Stimulated activated CD8-positive, alpha-beta memory T cell treated with anti-CD3 and anti-CD28 coated beads, Interleukin-4, amount 100 ng/mL, for 24 hours (primary cell): ENCODE results near the gene PARVB.

ENCODE experiments used
- DNase-seq: peaks from one replicate; pipeline ENCODE4 v3.0.0-alpha.2; 2020; ENCODE audit warnings: low read depth

Gene PARVB

GRCh38 chr22:44201665-44202064 is 177.6 kb downstream of the PARVB start:
- no peak for DNase-seq

GRCh38 chr22:44202261-44202789 is 178.2 kb downstream of the PARVB start:
- no peak for DNase-seq

- DNase-seq, result no peak
Measured at GRCh38 chr22:44203203-44203602, 179.1 kb downstream of the PARVB start.

GRCh38 chr22:44204739-44205515 is 180.8 kb downstream of the PARVB start:
- DNase-seq, result no peak

- DNase-seq, result no peak
Measured at GRCh38 chr22:44205516-44206329, 181.6 kb downstream of the PARVB start.

GRCh38 chr22:44206330-44206645 is 182.2 kb downstream of the PARVB start:
- DNase-seq, result no peak

GRCh38 chr22:44206696-44207095 is 182.6 kb downstream of the PARVB start:
- no peak for DNase-seq

GRCh38 chr22:44207173-44207980 is 183.3 kb downstream of the PARVB start:
- no peak for DNase-seq

- DNase-seq, result no peak
Measured at GRCh38 chr22:44207981-44208317, 183.8 kb downstream of the PARVB start.

GRCh38 chr22:44209343-44209742 is 185.2 kb downstream of the PARVB start:
- no peak for DNase-seq

GRCh38 chr22:44210722-44211121 is 186.6 kb downstream of the PARVB start:
- no peak for DNase-seq

GRCh38 chr22:44211256-44211945 is 187.3 kb downstream of the PARVB start:
- DNase-seq, result no peak

- DNase-seq, result no peak
Measured at GRCh38 chr22:44211946-44212930, 188.1 kb downstream of the PARVB start.

GRCh38 chr22:44212936-44213335 is 188.8 kb downstream of the PARVB start:
- no peak for DNase-seq

- no peak for DNase-seq
Measured at GRCh38 chr22:44213489-44214043, 189.5 kb downstream of the PARVB start.

GRCh38 chr22:44214187-44214586 is 190.1 kb downstream of the PARVB start:
- no peak for DNase-seq

GRCh38 chr22:44214764-44215163 is 190.7 kb downstream of the PARVB start:
- no peak for DNase-seq

- DNase-seq, result no peak
Measured at GRCh38 chr22:44215287-44215686, 191.2 kb downstream of the PARVB start.

GRCh38 chr22:44217346-44217745 is 193.2 kb downstream of the PARVB start:
- no peak for DNase-seq

- DNase-seq, result no peak
Measured at GRCh38 chr22:44218071-44218470, 194.0 kb downstream of the PARVB start.
